ENCODE data around the gene SPO11. TPM values are rescaled to one million over a fixed set of nuclear protein-coding genes. Genes with fewer than 3 reads are reported as not detected.
A peak's percentile ranks its signal among the peaks of the same experiment; 100 is the strongest.

The SPO11 gene
- total and polyA plus RNA-seq, 2 donors (not counting 1 experiment from before 2014, with no cell fraction given) = not detected

DNA sequence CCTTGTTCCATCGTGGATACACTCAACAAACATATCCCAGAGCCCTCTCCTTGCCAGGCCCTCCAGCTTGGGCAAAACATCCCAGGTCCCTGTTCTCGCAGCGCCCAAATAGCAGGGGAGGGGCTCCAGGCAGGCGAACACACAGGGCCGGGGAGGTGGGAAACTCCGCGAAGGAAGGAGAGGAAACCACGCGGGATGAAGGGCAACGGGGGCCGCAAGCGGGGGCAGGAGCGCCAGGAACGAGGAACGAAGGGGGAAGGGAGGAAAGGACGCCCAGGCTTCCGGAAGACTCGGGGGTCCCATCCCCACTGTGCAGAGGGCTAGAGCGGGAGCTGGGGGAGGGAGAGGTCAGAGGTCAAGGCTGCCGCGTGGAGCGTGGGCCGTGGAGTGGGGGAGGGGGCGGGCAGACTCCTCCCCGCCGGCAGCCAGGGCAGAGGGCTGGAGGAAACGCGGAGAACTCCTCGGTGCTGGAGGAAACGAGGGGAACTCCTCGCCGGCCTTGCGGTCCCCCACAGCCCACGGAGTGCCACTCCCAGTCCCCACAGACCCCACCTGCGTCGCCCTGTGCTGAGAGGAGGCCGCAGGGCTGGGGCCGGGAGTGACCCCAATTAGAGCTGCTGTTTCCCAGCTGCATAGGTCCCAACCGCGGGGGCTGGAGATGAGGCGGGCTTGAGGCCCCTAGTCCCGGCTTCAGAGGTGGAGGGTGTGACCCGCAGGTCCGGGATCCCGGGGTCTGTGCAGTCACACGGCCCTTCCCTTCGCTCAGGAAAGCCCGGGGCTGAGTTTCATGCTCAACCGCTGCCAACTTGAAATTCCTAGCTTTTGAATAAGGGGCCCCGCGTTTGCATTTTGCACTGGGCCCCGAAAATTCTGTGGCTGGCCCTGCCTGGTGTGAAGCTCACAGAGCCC, 60.3 kb downstream of the SPO11 start:
- H3K27me3 ChIP-seq (replicated peaks in 1 of 4; ENCODE audit: control extremely low read depth in 1 of 4, control insufficient read depth in 3 of 4, insufficient read depth in 4 of 4, low read length in 3 of 4) = no peaks in the 10 kb centered on the region
- H3K9me3 ChIP-seq (ENCODE audit: control extremely low read depth in 1 of 3, control insufficient read depth in 2 of 3, insufficient read depth in 1 of 3, low read length in 2 of 3) = no peaks in the 10 kb centered on the region
- H3K4me2 ChIP-seq (replicated peaks; ENCODE audit: low read depth, low read length, poor library complexity, severe bottlenecking) = peak overlapping the region; percentile 93
- peaks cover 33% of the 10 kb centered on the region for H3K79me2 ChIP-seq (ENCODE audit: control insufficient read depth, insufficient read depth, low read length)
- H3K36me3 ChIP-seq (replicated peaks in 1 of 2; ENCODE audit: control extremely low read depth in 1 of 2, control insufficient read depth in 1 of 2, extremely low read depth in 1 of 2, insufficient read depth in 2 of 2, low read length in 1 of 2) = peaks cover 3 to 31% of the 10 kb centered on the region in 2 experiments
- peaks cover 42 to 54% of the 10 kb centered on the region in 2 donors for H3K4me1 ChIP-seq (ENCODE audit: control insufficient read depth in 2 of 2, insufficient read depth in 2 of 2, low read length in 2 of 2)
- TF ChIP-seq, protein P1, sequence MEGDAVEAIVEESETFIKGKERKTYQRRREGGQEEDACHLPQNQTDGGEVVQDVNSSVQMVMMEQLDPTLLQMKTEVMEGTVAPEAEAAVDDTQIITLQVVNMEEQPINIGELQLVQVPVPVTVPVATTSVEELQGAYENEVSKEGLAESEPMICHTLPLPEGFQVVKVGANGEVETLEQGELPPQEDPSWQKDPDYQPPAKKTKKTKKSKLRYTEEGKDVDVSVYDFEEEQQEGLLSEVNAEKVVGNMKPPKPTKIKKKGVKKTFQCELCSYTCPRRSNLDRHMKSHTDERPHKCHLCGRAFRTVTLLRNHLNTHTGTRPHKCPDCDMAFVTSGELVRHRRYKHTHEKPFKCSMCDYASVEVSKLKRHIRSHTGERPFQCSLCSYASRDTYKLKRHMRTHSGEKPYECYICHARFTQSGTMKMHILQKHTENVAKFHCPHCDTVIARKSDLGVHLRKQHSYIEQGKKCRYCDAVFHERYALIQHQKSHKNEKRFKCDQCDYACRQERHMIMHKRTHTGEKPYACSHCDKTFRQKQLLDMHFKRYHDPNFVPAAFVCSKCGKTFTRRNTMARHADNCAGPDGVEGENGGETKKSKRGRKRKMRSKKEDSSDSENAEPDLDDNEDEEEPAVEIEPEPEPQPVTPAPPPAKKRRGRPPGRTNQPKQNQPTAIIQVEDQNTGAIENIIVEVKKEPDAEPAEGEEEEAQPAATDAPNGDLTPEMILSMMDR (IDR thresholded peaks at IDR 0.05) = no peak
- no peak for TF ChIP-seq EZH2 (IDR thresholded peaks at IDR 0.05; ENCODE audit: borderline replicate concordance, insufficient read depth, low read depth, low read length, poor library complexity, severe bottlenecking)
- peak overlapping the region; percentile 62 for H3K9ac ChIP-seq (ENCODE audit: low read length)
- DNase-seq (peak; percentile 82), ATAC-seq (ENCODE audit: low read depth) (peak; percentile 9)
- no peaks in the 10 kb centered on the region for H3K27me3 Mint-ChIP-seq
- H2AFZ ChIP-seq (ENCODE audit: insufficient read depth, low read depth, low read length, poor library complexity, severe bottlenecking) = peak overlapping the region; percentile 66
- H3K4me3 ChIP-seq (ENCODE audit: control extremely low read depth in 1 of 5, extremely low read depth in 1 of 5, insufficient read depth in 1 of 5, low read depth in 2 of 5, low read length in 4 of 5) = peak overlapping the region in 4 of 5 experiments; percentile 41 to 55 (median 46)
- WGBS (ENCODE audit: insufficient coverage) = 3% methylated on average over 52 of the region's 52 CpGs
- peak overlapping the region; percentile 92 for H3K4me3 Mint-ChIP-seq
- peak overlapping the region; percentile 98 for H3K27ac Mint-ChIP-seq
- H3K9me3 Mint-ChIP-seq (ENCODE audit: insufficient read depth) = no peaks in the 10 kb centered on the region
- peaks cover 30% of the 10 kb centered on the region for H4K20me1 ChIP-seq (ENCODE audit: control insufficient read depth, insufficient read depth, low read length, poor library complexity, severe bottlenecking)
- intact Hi-C loops (cut with micrococcal nuclease) = loop anchor here (1.0 to 10.0 kb wide), 7 partner anchors 8 to 1615 kb away; partner anchors contain the start of genes CTSZ, RAE1 and ZBP1
- POLR2A ChIA-PET = interaction anchor here (0.7 to 7.4 kb wide), 12 partner anchors 10 to 240 kb away, joined by 3 to 109 read pairs (median 4); partner anchors contain the start of gene ZBP1
- H3K4me1 Mint-ChIP-seq = peaks cover 39% of the 10 kb centered on the region
- CTCF ChIA-PET = interaction anchor here (0.8 to 4.6 kb wide), 27 partner anchors 8 to 237 kb away, joined by 3 to 66 read pairs (median 5); partner anchors contain the start of gene ZBP1
- H3K27ac ChIP-seq (ENCODE audit: low read length in 2 of 2) = peak overlapping the region; percentile 90 to 97
